Stimulated activated CD8-positive, alpha-beta memory T cell treated with anti-CD3 and anti-CD28 coated beads, Interleukin-15, amount 100 ng/mL, for 1 hour (primary cell): Measurements from ENCODE around the gene TMEM200A.

Source experiments
- DNase-seq: peaks from one replicate; pipeline ENCODE4 v3.0.0-alpha.2; 2020; ENCODE audit warnings: low read depth

The TMEM200A gene

DNA sequence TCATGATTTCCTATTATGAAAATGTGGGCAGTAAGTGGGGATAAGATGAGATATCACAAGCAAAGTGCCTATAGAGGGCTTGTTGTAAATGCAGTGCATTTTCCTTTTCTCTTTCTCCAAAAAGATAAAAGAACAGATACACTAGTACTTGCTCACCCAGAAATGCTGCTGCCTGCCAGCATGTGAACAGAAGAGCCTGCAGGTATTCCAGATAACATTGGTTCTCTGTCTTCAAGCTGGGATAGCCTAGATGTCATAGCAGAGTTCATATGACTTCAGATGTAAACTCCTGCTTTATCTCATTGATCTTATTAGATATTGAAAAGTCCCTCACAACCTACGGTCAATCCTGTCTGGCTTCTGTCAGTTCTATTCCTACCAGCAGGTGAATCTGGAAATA, 123.7 kb downstream of the TMEM200A start:
- no peak for DNase-seq
